Activated CD8-positive, alpha-beta memory T cell treated with anti-CD3 and anti-CD28 coated beads, Interleukin-2, amount 50 U/mL, for 48 hours (primary cell): ENCODE data around the gene CHST6.
"Not testable (repeated sequence)": the region's sequence is repeated elsewhere in the genome, so short reads cannot be mapped to it uniquely, and the experiment has no call there.

ENCODE experiments used
- DNase-seq: peaks from one replicate; pipeline ENCODE4 v3.0.0-alpha.2; 2020

Gene CHST6

DNA sequence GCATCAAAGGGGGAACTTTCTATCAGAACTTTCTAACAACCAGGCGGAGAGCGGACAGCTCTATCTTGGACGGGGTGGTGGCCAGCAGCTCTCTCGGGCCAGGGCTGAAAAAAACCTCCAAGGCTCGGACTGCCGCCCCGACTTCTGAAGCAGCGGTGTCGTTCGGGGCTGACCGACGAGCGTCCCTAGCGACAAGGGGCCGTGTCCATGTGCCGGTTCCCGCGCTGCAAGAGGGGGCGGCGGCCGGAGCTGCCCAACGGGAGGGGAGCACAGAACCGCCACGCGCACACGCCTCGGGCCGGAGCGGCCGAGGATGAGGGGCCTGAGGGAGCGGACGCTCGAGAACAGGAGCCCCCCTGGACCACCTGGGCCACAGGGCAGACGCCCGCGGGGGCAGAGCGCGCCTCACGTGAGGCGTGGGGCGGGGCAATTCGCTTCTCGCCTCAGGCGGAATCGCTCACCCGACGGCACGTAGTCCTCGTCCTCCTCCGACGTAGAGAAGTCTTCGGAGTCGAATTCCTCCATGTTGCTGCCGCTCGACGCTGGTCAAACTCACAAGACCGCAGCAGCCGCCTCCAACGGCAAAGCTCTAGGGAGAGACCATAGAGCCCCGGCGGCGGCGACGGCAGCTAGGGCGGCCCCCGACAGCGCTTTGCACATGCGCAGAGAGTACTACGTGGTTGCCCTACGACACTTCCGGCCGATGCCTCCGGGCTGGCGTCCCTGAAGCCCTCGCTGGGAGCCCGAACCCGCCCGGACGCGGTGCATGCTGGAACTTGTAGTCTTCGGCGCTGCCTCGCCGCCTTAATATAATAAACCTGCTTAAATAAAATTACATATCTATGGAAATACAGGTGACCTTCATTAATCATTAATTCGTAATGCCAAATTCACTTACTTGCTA, 62.2 kb downstream of the CHST6 start, which contains the start of gene CFDP1:
Gene CFDP1, minus strand, starts transcription at position 676 of the 904 bp plus-strand sequence. Its CDS starts 151 bp downstream, at position 525.
- DNase-seq: peak; percentile 97

DNA sequence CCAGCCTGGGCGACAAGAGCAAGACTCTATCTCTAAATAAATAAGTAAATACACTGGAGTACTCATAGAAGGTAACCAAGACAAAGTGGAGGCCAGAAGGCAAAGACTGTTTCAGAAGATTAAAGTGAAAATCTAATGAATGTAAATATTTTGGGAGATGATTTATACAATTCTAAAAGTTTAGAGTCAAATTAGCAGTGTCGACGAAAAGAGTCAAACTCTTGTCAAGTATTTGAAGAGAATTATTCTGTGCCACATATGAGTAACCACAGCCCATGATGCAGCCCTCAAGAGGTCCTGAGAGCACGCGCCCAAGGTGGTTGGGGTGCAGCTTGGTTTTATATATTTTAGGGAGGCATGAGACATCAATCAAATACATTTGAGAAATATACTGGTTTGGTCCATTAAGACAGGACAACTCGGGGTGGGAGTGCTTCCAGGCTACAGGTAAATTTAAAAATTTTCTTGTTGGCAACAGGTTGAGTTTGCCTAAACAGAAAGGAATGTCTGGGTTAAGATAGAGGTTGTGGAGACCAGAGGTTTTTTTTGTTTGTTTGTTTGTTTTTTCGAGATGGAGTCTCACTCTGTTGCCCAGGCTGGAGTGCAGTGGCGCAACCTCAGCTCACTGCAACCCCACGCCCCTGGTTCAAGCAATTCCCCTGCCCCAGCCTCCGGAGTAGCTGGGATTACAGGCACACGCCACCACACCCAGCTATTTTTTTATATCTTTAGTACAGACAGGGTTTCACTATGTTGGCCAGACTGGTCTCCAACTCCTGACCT, 65.4 kb downstream of the CHST6 start:
- no peak for DNase-seq

DNA sequence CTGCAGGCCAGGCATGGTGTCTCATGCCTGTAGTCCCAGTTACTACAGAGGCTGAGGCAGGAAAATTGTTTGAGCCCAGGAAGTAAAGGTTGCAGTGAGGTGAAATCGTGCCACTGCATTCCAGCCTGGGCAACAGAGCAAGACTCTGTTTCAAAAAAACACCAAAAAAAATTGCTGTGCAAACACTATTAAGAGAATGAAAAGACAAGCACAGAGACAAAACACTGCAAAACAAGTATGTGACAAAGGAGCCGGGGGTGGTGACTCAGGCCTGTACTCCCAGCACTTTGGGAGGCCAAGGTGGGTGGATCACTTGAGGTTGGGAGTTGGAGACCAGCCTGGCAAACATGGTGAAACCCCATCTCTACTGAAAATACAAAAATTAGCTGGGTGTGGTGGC, 68.7 kb downstream of the CHST6 start:
- DNase-seq: not testable (repeated sequence)

DNA sequence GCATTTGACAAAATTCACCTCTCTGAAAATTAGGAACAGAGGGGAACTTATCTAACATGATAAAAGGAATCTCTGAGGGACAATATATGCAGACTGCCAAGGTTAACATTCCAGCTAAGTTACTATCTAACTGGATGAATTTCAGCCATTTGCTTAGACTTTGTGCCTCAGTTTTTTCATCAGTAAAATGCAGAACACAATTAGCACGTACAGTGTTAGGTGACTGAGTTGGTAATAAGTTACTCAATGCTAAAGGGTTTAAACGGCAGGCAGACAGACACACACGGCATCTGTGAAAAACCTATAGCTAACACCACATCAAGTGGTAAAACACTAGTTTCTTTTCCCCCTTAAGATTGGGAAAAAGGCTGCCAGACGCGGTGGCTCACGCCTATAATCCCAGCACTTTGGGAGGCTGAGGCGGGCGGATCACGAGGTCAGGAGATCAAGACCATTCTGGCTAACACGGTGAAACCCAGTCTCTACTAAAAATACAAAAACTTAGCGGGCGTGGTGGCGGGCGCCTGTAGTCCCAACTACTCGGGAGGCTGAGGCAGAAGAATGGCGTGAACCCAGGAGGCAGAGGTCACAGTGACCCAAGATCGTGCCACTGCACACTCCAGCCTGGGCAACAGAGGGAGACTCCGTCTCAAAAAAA, 71.0 kb downstream of the CHST6 start:
- not testable (repeated sequence) for DNase-seq

DNA sequence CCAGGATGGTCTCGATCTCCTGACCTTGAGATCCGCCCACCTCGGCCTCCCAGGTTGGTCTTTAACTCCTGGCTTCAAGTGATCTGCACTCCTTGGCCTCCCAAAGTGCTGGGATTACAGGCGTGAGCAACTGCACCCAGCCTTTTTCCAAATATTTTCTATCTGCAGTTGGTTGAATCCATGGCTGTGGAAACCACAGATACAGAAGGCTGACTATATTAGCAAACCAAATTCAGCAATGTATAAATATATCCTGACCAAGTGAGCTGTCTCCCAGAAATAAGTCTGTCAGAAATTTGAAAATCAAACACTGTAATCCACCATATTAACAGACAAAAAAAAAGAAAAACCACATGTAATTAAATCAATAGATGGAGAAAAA, 71.5 kb downstream of the CHST6 start:
- no peak for DNase-seq
